ENCODE measurements around the gene KDM2B.

- TF ChIP-seq CTCF (IDR thresholded peaks at IDR 0.05) = no peak
- no peak for TF ChIP-seq POLR2A (IDR thresholded peaks at IDR 0.05)
Observed at GRCh38 chr12:121522971-121523370, 57.9 kb downstream of the KDM2B start.
